ENCODE measurements around the gene CCDC12. TPM values are rescaled to one million over a fixed set of nuclear protein-coding genes. Genes with fewer than 3 reads are reported as not detected.

CCDC12 gene
- total RNA-seq, 1 donor from 2014 or later = 60.3 TPM

DNA sequence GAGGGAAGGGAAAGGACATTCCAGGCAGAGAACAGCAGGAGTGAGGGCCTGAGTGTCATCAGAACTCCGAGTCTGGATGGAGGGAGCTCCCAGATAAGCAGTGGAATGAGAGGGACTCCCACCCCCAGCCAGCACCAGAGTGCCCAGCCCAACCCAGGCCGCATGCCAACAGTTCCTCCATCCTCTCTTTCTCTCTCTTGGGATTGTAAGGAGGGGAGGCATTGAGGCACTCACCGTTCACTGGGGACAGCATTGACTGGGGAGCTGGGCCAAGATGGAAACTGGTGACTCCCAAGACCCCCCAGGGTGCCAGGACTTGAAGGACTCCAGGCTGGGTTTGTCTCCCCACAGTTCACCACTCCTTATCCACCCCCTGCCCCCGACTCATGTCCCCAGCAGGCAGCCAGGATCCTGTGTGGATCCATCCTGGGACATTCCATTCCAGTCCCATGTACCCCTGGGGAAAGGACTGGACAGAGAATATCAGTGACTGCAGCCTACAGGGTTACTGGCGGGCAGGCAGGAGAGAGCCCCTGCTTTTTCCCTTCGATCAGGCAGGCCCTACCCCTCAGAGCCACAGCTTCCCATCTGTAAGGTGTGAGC, 83.3 kb downstream of the CCDC12 start:
- H3K4me3 ChIP-seq (ENCODE audit: low read depth, low read length) = no peak overlapping the region
- TF ChIP-seq, protein P1, sequence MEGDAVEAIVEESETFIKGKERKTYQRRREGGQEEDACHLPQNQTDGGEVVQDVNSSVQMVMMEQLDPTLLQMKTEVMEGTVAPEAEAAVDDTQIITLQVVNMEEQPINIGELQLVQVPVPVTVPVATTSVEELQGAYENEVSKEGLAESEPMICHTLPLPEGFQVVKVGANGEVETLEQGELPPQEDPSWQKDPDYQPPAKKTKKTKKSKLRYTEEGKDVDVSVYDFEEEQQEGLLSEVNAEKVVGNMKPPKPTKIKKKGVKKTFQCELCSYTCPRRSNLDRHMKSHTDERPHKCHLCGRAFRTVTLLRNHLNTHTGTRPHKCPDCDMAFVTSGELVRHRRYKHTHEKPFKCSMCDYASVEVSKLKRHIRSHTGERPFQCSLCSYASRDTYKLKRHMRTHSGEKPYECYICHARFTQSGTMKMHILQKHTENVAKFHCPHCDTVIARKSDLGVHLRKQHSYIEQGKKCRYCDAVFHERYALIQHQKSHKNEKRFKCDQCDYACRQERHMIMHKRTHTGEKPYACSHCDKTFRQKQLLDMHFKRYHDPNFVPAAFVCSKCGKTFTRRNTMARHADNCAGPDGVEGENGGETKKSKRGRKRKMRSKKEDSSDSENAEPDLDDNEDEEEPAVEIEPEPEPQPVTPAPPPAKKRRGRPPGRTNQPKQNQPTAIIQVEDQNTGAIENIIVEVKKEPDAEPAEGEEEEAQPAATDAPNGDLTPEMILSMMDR (conservative IDR thresholded peaks at IDR 0.05; ENCODE audit: low read depth, low read length) = no peak
- no peak for DNase-seq (ENCODE audit: low read depth)

DNA sequence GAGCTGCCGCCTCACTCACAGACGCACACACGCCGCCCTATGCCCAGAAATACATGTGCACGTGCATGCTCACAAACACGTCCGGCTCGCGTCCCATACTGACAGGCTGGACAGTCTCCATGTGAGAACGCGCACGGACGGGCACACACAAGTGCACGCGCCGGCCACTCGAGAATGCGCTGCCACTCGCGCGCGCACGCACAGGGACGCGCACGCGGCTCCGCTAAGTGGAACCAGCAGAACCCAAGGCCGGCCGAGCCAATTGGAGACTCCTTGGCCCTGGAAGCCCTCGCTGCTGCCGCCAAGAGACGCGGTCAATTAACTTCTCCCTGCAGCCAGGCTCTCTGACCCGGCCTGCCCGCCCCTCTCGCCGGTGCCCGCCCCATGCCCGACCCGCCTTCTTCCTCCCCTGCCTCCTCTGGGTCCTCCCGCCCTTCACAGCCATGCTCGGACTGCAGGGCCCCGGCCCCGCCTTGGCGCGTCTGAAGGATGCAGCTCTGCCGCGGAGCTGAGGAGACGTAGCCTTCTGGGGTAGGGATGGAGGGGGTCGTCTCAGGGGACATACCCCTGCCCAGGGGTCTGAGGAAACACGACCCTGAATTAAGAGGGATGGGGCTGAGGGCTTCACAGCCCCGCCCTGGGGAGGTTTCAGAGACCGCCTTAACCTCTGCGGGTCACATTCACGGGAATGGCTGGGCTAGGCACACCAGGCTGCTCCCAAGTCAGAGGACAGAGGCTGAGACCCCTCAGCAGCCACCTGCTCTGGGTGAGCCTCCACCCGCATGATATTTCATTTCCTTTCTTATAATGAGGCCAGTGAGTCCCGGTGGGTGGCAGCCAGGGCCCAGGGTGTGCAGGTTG, 84.0 kb downstream of the CCDC12 start:
- no peak for DNase-seq (ENCODE audit: low read depth)
- peak overlapping the region; percentile 49 for H3K4me3 ChIP-seq (ENCODE audit: low read depth, low read length)

DNA sequence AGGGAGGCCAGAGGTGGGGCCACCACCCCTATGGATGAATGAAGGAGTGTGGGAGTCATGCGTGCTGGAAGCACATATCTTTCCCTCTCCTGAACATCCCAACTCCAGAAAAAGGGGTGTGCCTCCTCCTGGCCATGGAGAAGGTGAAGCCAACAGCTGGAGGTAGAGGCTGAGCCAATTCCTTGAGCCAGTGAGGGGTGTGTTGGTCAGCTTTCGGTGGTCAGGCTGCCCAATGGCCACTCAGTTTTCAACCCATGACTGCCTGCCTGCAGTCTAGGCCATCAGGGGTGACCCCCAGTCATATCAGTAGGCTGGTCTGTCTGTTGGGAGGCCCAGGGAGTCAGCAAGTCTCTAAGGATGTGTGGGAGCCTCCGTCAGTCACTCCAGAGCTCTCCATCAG, 85.4 kb downstream of the CCDC12 start:
- TF ChIP-seq, protein P1 (conservative IDR thresholded peaks at IDR 0.05; ENCODE audit: low read depth, low read length) = no peak
- H3K4me3 ChIP-seq (ENCODE audit: low read depth, low read length) = no peak overlapping the region
- no peak for DNase-seq (ENCODE audit: low read depth)

More for the DNA sequence above, 84.0 kb downstream of the CCDC12 start:
- TF ChIP-seq, protein P1 (conservative IDR thresholded peaks at IDR 0.05; ENCODE audit: low read depth, low read length) = peak; percentile 5

DNA sequence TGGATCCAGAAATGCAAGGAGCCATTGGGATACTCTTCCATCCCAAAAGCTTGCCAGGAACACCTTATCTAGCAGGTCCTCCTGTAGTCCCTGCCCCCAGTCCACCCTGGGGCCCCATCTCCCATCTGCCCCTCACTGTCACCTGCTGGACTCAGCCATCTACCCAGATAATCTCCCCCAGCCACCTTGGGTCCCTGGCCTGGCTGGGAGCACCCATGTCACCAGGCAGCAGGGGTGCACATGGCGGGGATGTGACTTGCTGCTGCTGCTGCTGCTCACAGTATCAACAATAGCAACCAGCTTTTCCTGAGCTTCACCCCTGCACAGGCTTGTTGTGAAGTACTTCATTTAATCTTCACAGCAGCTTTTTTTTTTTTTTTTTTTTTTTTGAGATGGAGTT, 86.4 kb downstream of the CCDC12 start:
- TF ChIP-seq, protein P1 (conservative IDR thresholded peaks at IDR 0.05; ENCODE audit: low read depth, low read length) = no peak
- DNase-seq (ENCODE audit: low read depth) = no peak

DNA sequence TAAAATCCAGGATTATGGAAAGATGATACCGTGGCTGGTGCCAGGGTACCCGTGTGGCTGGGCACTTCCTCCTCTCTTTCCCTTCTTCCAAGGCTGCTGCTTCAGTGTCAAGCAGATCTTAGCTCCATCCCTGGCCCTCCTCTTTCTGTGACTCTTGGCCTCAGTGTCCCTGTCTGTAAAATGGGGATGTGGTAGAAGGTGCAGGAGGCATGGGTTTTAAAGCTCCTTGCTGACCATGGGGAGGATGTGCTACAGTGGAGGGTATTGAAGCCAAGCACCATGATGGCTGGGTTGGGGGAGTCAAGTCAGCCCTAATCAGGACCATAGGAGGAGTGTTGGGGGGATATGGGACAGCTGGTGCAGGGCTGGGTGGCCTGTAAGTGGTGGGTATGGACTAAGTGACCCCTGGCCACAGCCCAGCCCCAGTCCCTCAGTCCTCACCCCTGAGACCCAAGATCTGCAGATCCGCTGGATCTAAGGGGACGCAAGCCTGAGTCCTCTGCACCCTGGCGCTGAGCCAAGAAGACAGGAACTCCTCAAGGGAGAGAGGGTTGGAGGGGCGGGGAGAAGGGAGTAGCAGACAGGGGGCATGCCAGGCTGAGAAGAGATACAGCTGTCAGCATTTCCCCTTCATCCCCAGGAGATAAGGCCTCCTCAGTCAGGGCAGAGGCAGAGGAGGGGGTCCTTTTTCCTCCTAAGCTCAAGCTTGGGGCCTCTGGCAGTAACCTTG, 87.0 kb downstream of the CCDC12 start:
- TF ChIP-seq, protein P1 (conservative IDR thresholded peaks at IDR 0.05; ENCODE audit: low read depth, low read length) = no peak
- no peak for DNase-seq (ENCODE audit: low read depth)
- no peak overlapping the region for H3K4me3 ChIP-seq (ENCODE audit: low read depth, low read length)

More for the DNA sequence above, 86.4 kb downstream of the CCDC12 start:
- no peak overlapping the region for H3K4me3 ChIP-seq (ENCODE audit: low read depth, low read length)

DNA sequence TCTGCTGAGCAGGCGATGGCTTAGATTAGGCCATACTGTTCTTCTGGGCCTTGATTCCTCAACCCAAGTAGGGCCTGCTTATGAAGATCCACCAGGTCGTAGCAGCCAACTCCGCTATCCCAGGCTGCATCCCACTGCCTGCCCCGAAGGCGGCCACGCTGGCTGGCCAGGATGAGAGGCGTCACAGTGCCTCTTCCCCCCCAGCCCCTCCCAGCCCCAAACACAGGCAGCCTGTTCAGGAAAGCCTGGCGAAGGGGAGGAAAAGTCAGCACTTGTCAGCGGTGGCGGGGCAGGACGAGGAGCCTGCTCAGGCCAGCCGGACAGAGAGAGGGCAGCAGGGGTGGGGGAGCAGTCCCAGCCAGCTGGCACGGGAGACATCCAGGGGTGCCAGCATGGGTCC, 87.8 kb downstream of the CCDC12 start:
- TF ChIP-seq, protein P1 (conservative IDR thresholded peaks at IDR 0.05; ENCODE audit: low read depth, low read length) = no peak
- H3K4me3 ChIP-seq (ENCODE audit: low read depth, low read length) = no peak overlapping the region
- no peak for DNase-seq (ENCODE audit: low read depth)
